Measurements from ENCODE around the gene EVI2B.
"Not testable (repeated sequence)": the region's sequence is repeated elsewhere in the genome, so short reads cannot be mapped to it uniquely, and the experiment has no call there.

Gene EVI2B

DNA sequence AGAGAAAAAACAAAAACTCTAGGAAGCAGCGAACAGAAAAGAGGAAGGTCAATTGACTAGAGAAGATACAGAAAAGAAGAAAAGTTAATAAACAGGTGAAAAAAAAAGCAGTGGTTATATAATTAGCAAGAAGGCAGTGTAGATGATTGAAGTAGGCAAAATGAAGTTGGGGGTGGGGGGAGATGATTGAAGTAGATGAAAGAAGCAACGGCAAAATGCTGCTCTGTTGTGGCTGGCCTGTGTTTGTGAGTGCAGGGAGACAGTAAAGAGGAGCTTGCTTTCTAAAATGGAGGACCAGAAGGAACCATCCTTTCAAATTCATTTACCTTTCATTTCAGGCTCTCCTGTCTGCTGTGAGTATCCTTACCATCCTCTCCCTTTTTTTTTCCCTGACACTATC, 3.6 kb downstream of the EVI2B start:
- DNase-seq = peak; percentile 88

DNA sequence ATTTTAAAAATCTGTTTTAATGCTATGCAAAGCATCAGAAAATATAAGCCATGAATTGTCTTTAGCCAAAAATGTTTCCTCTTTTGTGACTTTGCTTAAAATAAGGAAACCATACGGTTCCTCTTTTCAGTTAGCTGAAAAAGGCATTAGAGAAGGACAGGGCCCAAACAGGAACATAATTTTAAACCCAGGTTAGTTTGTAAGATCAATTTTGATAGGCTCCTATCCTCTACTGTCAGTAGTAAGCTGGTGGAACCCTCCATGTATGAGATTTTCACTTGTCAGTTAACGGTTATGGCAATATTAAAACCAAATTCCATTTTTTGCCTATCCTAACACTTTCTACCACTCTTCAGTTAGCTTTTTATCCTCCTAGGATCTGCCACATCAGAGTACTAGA, 4.3 kb downstream of the EVI2B start:
- peak; percentile 53 for DNase-seq

DNA sequence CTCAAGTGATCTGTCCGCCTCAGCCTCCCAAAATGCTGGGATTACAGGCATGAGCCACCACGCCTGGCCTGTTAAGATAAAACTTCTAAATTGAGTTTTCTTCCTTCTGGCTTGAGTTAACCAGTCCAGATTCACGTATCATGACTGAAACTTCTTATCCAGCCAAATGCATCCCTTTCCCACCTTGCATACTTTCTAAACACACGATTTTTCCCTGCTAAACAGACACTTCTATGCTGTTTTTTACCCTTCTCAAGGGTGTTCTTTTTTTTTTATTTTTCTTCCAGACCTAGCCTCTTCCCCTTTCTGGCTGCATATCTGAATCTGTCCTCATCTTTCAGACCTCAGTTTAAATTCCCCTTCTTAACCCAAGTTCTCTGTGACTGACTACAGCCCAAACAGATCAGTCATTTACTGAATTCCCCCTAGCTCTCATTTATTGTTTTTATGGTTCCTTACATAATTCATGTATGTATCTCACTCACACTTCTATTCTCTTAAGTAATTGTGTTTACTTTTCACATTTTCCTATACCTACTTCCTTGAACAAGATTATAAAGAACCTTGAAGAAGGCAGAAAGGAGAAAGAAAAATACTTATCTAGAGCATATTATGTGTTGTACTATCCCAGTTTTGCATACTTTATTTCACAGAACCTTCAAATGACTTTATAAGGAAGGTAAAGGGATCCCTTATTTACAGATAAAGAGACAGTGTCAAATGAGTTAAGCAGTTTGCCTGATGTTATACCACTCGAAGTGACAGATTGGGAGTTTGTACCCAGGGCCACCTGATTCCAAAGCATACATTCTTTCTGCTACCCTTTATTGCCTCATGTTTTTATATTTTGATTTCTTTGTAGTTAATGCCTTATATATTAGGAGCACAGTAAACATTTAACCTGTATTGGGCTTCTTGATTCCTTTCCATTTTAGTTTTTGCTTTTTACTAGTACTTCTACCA, 5.2 kb downstream of the EVI2B start:
- peak; percentile 62 for DNase-seq

DNA sequence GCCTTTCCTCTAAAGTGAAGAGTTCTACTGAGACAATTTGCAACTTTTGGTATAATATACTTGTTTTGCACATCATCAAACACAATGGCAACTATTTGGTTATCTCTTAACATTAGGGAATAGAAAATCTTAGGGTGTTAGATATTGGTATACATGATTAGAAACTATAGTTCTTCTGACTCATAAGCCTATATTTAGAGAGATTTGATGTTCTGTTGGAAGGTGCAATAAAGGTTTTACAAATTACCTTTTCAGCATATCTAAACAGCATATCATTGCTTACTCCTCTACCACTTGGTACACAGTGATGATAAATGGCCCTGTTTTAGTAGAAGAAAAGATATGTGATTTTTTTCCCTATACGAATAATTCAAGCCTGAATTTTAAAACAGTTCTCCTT, 6.2 kb downstream of the EVI2B start:
- DNase-seq = no peak

DNA sequence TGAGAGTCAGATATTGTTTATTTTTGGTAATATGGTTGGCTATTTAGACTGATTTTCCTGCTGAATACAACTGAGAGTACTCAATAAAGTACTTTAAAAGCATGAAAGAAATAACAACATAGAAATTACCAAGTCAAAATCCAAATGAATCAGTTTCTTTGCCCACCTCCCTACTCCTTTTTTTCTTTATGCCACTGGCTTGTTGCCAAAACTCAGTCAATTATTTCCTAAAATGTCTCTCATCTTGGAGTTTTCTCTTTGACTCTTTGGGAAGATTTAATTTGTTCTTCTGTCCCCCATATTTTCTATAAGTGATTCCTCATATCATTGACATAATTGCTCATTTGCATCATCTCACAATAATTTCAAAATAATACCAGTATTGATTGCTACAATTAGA, 14.2 kb downstream of the EVI2B start:
- no peak for DNase-seq

DNA sequence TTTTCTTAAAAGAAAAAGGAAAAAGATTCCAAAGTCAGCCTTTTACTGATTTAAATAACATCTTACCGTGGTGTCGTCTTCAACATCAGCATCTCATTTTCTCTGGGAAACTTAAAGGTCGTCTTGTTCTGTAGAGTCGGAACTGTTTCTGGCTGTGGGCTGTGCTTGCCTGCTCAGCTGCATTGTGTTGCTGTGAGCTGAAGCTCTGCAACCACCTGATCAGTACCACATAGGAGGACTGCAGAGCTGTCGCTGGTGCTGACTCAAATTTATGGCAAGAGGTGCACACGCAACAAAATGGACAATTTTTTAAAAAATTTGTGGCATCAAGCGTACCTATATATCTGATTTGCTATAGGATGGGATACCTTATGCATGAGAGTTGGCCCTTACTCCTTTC, 16.8 kb downstream of the EVI2B start, which contains the start of gene OMG:
TSS of gene OMG (minus strand) at position 150 of the 400 bp plus-strand sequence. CDS start 908 bp downstream, outside the sequence.
- DNase-seq = no peak

DNA sequence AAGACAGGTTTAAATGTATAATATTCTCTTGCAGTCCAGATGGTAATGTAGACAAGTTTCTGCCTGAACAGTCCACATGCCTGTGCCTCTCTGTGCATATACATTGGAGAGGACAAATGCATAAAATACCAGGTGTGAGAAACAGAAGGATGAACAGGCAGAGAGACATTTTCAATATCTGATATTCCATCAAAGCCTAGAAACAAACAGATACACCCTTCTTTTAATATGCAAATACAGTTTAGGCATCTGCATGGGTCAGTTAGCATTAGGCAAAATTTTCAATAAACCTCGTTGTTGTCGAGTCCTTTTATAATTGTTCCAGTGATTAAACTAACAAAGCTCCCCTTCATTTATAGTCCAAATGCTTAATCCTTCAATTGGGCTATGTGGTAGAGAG, 17.7 kb downstream of the EVI2B start:
- DNase-seq = no peak

DNA sequence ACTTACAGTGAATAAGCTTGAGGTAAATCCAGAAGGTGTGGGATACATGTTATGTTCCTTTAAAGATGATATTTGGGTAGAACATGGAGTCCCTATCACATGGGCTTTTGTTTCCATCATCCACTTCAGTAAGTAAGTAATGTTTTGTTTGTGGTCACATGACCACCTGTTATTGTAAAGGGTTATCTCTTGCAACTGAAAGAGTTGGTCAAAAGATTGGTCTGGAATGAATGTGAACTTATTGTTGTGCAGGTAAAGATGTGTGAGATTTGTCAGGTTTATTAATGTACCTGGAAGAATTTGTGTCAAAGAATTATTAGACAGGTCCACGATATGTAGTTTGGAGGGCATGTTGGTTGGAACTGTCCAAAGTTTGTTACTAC, 18.4 kb downstream of the EVI2B start:
- DNase-seq = no peak

DNA sequence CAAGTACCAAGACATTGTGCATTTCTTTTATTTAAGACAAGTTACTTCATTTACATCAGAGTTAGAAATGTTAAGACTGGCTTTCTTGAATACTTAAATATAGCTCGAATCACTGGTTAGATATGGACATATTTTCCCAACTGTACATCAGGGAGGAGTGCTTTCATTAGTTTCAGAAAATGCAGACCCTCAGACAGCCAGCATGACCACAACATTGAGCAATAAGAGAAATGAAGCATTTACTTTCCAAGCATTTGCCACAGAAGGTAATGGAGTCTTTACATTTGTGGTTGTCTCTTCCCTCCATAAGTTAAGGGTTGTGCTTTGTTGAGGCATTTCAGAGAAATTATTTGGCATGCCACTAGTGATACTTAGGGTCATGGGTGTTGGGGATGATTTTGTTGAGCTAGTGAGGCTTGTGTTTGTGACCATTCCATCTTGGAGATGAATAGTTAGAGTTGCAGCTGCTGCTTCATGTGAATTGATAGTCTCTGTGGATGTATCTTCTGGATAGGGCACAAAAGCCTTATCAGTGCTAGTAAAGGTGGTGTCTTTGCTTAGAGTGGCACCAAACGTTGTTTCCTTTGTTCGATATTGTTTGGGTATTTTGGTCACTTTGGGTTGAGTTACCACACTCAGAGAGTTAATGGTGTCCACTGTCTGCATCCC, 18.9 kb downstream of the EVI2B start:
- no peak for DNase-seq

DNA sequence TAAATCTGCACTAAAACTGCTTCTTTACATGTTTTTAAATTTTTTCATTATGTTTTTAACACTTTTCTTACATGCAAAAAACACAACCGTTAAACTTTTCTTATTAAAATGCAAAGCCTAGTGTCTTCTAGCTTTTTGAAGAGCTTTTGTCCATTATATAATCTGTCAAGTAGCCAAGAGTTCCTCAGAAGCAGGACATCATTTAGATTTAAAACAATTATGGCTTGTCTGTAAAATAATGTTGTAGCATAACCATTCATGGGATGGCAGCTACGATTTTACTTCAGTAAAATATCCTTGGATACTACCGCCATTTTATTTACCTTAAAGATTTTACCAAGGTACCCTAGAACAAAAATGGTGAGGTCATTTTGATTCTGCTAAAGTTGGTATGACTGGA, 19.6 kb downstream of the EVI2B start:
- no peak for DNase-seq

DNA sequence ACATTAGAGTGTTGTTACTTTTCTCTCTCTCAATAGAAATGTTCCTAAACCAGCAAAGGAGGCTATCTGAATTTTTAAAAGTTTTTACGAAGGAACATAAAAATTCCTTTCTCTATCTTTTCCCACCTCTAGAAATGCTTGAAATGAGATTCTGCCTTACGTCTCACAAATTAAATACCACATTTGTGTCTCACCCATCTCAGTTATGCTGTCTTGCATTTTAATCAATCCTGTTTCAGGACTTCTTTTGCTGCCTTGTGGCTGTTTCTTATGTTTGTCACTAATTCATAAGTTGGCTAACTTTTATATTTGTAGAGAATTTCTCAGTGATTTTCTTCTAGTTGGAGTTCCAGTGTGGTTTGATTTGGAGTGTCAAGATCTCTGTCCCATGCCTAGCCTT, 20.3 kb downstream of the EVI2B start:
- DNase-seq = no peak

DNA sequence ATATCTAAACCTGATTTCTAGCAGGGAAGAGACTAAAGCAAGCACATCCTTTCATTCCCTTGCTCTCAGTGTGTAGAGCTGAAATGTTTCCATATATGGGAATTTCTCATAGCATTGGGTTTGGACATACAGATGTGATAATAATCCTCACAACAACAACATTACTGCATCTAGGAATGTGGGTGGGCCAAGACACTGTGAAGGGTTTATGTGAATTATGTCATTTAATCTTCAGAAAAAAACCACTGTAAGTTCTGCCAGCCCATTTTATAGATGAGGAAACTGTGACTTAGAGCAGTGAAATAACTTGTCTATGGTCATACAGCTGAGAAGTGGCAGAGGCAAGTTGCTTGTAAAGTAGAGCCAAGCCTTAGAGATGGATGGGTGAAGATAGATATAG, 22.0 kb downstream of the EVI2B start:
- no peak for DNase-seq

DNA sequence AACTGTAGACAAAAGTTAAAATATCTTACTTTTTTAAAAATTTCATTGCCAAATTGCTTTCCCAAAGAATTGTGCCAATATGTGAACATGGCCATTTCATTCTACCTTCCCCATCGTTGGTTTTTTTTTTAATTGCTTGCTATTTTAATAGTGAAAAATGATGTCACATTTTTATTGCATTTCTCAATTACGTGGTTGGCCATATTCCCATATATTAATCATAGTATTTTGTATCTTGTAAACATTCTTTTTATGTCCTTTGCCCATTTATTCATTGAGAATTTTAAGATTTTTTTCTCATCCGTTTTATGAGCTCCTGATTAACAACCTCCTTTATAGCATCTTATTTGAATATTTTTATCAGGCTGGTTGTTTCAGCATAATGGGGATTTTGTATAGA, 24.1 kb downstream of the EVI2B start:
- no peak for DNase-seq

DNA sequence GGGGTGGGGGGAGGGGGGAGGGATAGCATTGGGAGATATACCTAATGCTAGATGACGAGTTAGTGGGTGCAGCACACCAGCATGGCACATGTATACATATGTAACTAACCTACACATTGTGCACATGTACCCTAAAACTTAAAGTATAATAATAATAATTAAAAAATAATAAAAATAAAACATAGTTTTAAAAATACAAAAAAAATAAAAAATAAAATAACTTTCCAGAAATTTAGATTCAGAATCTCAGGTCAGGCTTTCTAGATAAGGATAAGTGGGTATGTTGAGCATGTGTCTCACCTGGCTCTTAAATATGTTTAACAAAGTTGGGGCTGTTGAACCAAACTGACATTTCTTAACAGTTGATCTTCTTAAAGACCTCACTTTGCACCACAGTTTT, 25.9 kb downstream of the EVI2B start:
- DNase-seq = not testable (repeated sequence)

DNA sequence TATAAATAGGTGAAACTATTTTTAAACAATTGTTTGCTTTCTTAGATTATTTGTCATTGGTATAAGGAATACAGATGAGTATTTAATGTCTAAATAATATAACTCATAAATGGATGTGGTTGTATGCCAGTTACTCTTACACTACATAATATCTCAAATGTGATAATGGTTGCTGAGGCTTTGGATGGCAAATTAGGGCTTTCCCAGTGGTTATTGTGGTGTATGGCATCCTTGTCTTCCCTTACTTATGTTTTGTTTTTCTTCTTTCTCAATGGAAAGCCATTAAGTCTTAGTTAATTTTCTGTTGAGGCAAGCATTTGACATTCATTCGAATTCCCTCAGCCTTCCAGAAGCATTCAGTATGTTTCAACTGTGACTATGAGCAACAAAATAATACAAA, 27.3 kb downstream of the EVI2B start:
- no peak for DNase-seq

DNA sequence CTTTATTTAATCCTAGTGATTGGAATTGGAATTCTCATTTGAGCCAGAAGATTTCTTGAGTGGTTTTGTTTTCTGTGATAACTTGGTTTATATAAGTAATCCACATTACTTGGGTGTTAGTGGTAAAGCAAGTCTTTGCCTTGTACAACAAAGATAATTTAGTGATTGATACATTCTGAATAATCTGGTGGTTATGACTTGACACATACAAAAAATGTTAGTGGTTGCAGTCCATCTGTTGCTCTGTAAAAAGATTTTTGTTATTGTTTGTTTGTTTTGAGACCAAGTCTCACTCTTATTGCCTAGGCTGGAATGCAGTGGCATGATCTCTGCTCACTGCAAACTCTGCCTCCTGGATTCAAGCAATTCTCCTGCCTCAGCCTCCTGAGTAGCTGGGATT, 30.0 kb downstream of the EVI2B start:
- DNase-seq = no peak

DNA sequence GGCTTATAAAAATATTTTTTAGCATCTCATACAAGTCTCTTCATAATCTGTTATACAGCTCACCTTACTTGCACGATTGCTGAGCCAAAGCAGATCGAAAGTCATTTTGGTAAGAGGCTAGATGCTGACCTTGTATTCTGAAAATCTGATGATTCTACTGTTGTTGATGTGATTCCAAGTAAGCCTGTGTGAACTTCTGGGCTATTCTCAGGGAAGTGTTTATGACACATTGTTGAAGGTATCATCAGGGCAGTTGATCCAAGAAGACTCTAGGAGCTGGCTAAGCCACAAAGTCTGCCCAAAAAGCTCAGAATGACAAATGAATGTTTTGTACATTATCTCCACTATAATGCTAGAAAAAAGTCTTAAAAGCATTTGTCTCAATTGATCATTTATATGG, 32.8 kb downstream of the EVI2B start:
- DNase-seq = no peak

DNA sequence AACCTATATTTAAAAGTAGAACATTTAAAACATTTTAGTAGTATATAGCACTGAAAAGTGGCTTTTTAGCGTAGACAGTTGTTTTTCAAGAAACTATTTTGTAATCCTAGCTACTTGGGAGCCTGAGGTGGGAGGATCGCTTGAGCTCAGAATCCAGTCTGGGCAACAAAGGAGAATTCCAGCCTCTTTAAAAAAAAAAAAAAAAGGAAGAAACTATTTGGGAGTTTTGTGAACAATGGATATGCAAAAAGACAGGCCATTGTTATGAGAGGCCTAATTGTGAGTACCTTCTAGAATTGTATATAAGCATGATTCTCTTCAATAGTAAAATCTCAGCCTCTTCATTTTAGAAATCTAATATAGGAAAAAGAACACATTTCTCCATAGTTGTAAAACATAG, 34.5 kb downstream of the EVI2B start:
- no peak for DNase-seq

DNA sequence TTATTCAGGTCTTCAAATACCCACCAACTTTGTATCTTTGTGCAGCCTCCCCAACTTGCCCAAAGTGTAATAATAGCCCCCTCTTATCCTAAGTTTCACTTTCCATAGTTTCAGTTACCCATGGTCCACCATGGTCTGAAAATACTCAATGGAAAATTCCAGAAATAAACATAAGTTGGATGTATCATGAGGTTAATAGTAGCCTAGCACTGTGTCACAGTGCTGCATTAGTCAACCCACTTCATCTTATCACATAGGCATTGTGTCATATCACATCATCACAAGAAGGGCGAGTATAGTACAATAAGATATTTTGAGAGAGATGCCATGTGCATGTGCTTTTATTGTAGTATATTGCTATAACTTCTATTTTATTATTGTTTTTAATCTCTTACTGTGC, 38.7 kb downstream of the EVI2B start:
- no peak for DNase-seq

DNA sequence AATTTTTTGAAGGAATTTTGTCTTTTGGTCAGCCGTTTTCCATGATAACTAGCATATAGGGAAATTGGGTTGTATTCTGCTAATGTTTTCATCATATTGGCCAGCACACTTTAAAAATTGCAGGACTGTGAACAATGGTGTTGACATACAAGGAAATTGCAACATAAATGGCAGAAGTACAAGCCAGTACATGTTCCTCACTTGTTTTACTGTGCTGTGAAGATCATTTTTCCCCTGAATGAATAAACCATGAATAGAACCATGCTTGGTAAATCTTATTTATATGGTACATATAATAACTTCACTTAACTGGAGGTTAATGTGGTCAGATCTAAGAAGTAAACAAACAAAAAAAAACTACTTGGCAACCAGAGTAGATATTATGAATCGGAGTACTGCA, 39.6 kb downstream of the EVI2B start:
- DNase-seq = no peak

DNA sequence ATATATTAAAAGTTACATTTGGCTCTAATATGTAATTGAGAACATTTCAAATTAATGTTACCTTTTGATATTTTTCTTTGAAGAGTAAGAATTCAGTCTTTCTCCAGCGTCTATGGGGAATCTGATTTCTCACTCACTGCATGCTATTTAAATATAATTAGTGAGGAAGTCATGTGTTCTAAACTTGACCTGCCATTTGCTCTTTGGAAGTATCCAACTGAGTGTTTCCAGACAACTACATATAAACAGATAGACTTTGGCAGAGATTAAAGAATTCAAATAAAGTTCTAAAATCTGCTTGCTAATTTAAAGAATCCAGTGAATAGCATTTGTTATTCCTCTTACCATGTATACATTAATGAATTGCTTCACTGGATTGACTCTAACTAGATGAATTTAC, 40.3 kb downstream of the EVI2B start:
- DNase-seq = no peak

DNA sequence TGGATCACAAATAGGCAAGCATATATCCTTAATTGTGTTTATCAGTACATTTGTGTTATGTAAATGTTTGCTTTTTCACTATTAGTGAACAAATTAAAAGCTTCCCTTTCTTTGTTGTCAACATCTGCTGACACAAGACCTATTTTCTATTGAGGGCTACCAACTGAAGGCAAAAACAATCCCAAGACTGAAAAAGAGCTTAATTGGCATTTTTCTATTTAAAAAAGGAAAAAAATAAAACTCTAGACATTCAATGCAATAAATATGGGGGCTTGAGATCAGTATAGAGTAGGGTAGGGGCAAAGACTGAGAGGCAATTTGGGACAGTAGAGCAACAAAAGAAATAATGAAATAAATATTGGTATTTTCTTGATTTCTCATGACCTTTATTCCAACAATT, 41.1 kb downstream of the EVI2B start:
- no peak for DNase-seq

DNA sequence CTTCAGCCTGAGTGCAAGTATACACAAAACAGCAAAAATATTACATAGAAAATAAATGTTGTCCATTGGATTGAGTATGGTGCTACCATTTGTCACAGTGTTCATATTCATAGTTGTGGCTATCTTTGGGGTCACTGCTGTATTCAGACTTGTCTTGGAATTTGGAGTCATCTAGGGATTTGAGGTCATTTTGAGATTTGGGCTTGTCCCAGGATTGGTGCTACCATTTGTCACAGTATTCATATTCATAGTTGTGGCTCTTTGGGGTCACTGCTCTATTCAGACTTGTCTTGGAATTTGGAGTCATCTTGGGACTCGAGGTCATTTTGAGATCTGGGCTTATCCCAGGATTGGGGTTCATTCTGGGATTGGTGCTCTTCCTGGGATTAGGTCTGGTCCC, 41.6 kb downstream of the EVI2B start:
- DNase-seq = no peak

DNA sequence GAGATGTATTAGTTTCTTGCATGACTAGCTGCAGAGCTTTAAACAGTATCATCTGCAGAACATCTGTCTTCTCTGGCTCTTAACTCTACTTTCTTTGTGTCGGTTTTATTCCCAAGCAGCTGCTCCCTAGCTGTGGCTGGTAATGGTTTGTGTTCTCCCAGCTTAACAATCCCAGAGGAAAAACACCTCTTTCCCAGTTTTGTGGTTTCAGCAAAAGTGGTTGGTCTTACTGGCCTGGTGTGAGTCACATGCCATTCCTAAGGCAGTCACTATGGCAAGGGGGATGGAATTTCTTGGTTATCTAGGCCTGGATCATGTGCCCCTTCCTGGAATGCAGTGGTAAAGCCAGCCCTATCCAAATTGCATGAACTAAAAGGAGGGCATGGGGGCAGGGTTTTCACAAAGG, 44.3 kb downstream of the EVI2B start:
- DNase-seq = no peak

All from CD4-positive, alpha-beta T cell treated with Interleukin-4 for 4 hours (primary cell).